ENCODE measurements around the gene DDX4.

DNA sequence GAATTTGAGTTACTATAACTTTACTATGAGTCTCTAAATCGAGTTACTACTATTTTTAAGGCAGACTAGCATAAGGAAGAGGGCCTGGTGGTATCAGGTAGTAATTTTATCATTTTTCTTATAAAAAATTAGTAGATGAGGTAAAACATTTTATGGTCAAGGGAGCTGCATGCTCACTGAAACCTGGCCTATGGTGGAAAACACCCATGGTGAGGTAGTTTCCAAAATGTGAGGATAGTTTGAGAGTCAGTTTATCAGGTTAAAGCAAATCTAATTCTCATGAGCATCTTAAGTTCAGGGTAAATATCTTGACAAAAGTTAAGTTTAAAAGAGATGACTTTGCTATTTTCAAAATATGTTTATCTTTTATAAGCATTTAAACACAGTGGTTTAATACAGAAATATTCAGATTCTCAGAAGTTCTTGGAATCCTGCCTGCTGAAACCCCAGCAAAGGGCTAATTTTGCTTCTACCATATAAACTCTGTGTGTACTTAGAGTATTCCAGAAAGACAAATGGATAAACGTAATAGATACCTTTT is 10.0 kb downstream of the DDX4 start:
- TF ChIP-seq, protein P1, sequence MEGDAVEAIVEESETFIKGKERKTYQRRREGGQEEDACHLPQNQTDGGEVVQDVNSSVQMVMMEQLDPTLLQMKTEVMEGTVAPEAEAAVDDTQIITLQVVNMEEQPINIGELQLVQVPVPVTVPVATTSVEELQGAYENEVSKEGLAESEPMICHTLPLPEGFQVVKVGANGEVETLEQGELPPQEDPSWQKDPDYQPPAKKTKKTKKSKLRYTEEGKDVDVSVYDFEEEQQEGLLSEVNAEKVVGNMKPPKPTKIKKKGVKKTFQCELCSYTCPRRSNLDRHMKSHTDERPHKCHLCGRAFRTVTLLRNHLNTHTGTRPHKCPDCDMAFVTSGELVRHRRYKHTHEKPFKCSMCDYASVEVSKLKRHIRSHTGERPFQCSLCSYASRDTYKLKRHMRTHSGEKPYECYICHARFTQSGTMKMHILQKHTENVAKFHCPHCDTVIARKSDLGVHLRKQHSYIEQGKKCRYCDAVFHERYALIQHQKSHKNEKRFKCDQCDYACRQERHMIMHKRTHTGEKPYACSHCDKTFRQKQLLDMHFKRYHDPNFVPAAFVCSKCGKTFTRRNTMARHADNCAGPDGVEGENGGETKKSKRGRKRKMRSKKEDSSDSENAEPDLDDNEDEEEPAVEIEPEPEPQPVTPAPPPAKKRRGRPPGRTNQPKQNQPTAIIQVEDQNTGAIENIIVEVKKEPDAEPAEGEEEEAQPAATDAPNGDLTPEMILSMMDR (conservative IDR thresholded peaks at IDR 0.05; ENCODE audit: low read depth, low read length), result no peak
- no peak for TF ChIP-seq EZH2 (IDR thresholded peaks at IDR 0.05; ENCODE audit: low read length, unreplicated experiment)

Data from PC-3 (cell line).